ENCODE data around the gene ACSM6. TPM values are rescaled to one million over a fixed set of nuclear protein-coding genes. Genes with fewer than 3 reads are reported as not detected.
"Not testable (repeated sequence)": the region's sequence is repeated elsewhere in the genome, so short reads cannot be mapped to it uniquely, and the experiment has no call there.

The ACSM6 gene
- polyA plus RNA-seq, 4 donors, result 0.07 TPM; not detected in 3

DNA sequence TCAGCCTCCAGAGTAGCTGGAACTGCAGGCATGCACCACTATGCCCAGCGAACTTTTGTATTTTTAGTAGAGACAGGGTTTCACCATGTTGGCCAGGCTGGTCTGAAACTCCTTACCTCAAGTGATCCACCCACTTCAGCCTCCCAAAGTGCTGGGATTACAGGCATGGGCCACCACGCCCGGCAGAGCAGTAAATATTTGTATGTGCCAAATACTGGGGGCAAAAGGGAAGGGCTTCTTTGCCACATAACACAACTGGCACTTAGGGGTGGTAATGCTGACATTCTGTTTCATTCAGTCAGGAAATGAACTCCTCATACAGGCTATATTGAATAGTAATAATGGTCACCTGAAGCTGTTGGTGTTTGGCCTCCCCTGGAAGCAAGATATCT is 41.6 kb downstream of the ACSM6 start:
- Histone ChIP-seq H3K27ac (ENCODE audit: low read depth in 1 of 3, low read length in 2 of 3) (no peak overlapping the region), H3K4me3 (ENCODE audit: low read depth in 1 of 3, low read length in 3 of 3) (no peak overlapping the region), H3K36me3 (ENCODE audit: control insufficient read depth in 3 of 3, insufficient read depth in 2 of 3, low read depth in 1 of 3, low read length in 3 of 3) (peaks cover 3 to 52% (median 6%) of the 10 kb centered on the region in 3 donors), H3K27me3 (ENCODE audit: control insufficient read depth in 3 of 3, insufficient read depth in 3 of 3, low read length in 3 of 3) (no peaks in the 10 kb centered on the region), H3K9me3 (ENCODE audit: control insufficient read depth in 2 of 2, insufficient read depth in 1 of 2, low read depth in 1 of 2, low read length in 1 of 2) (no peaks in the 10 kb centered on the region), H3K4me1 (ENCODE audit: control insufficient read depth in 3 of 3, insufficient read depth in 2 of 3, low read depth in 1 of 3, low read length in 2 of 3) (no peaks in the 10 kb centered on the region)
- 60 to 82% (median 80%) methylated on average over 3 of the region's 3 CpGs for WGBS, 3 donors
- no peak for DNase-seq
- FAIRE-seq, result no peak

GRCh38 chr10:95236068-95236903 is 42.2 kb downstream of the ACSM6 start:
- Histone ChIP-seq H3K36me3 (ENCODE audit: control insufficient read depth in 3 of 3, insufficient read depth in 2 of 3, low read depth in 1 of 3, low read length in 3 of 3) (peaks cover 3 to 58% (median 7%) of the 10 kb centered on the region in 3 donors), H3K9me3 (ENCODE audit: control insufficient read depth in 2 of 2, insufficient read depth in 1 of 2, low read depth in 1 of 2, low read length in 1 of 2) (no peaks in the 10 kb centered on the region), H3K27me3 (ENCODE audit: control insufficient read depth in 3 of 3, insufficient read depth in 3 of 3, low read length in 3 of 3) (no peaks in the 10 kb centered on the region), H3K4me3 (ENCODE audit: low read depth in 1 of 3, low read length in 3 of 3) (no peak overlapping the region), H3K27ac (ENCODE audit: low read depth in 1 of 3, low read length in 2 of 3) (no peak overlapping the region), H3K4me1 (ENCODE audit: control insufficient read depth in 3 of 3, insufficient read depth in 2 of 3, low read depth in 1 of 3, low read length in 2 of 3) (no peaks in the 10 kb centered on the region)
- WGBS, 3 donors, result 55 to 64% (median 55%) methylated on average over 6 of the region's 6 CpGs
- no peak for DNase-seq
- FAIRE-seq, result no peak

DNA sequence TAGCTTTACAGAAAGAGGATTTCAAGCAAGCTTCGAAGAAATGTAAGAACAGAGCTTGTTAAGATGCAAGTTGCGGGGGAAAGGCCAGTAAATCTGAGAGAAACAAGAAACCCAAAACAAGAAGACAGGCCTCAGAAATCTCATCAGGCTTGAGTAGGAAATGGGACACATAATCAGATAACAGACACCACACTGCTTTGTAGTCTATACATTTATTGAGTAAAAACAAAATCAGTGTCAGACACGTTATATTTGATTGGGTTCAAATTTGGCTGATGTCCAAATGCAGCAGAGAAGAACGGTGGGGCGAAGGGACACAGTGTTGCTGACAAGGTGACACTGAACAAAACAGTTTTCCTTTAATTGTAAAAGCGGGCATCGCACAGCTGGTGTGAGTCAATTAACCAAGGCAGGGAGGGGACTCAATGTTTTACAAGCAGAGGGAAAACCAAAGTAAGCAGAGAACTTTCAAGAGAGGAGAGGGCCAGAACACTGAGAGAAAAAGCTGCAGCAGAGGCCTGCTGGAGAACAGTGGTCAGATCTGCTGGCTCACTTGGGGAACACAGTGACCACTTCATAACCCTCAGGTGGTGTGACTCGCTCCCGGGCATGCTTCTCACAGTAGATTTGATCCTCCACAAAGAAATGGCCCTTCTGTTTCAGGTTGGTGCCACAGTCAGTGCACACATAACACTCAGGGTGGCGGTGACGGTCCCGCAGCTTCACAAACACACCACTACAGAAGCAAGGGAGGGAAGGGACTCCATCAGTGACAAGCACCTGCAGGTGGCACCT is 43.5 kb downstream of the ACSM6 start:
- H3K36me3 ChIP-seq (ENCODE audit: control insufficient read depth in 3 of 3, insufficient read depth in 2 of 3, low read depth in 1 of 3, low read length in 3 of 3), result peaks cover 3 to 67% (median 12%) of the 10 kb centered on the region in 3 donors
- DNase-seq (no peak), FAIRE-seq (no peak)
- H3K4me3 ChIP-seq (ENCODE audit: low read depth in 1 of 3, low read length in 3 of 3), result no peak overlapping the region
- no peaks in the 10 kb centered on the region for H3K4me1 ChIP-seq (ENCODE audit: control insufficient read depth in 3 of 3, insufficient read depth in 2 of 3, low read depth in 1 of 3, low read length in 2 of 3)
- H3K27ac ChIP-seq (ENCODE audit: low read depth in 1 of 3, low read length in 2 of 3), result no peak overlapping the region
- no peaks in the 10 kb centered on the region for H3K9me3 ChIP-seq (ENCODE audit: control insufficient read depth in 2 of 2, insufficient read depth in 1 of 2, low read depth in 1 of 2, low read length in 1 of 2)
- H3K27me3 ChIP-seq (ENCODE audit: control insufficient read depth in 3 of 3, insufficient read depth in 3 of 3, low read length in 3 of 3), result no peaks in the 10 kb centered on the region
- WGBS, 3 donors, result 86 to 89% (median 86%) methylated on average over 12 of the region's 12 CpGs

DNA sequence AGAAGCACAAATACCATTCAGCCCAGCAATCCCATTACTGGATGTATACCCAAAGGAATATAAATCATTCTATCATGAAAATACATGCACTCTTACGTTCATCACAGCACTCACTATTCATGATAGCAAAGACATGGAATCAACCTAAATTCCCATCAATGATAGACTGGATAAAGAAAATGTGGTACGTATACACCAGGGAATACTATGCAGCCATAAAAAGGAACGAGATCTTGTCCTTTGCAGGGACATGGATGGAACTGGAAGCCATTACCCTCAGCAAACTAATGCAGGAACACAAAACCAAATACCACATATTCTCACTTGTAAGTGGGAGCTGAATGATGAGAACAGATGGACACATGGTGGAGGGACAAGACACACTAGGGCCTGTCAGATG is 46.1 kb downstream of the ACSM6 start:
- not testable (repeated sequence) for H3K9me3 ChIP-seq (ENCODE audit: control insufficient read depth in 2 of 2, insufficient read depth in 1 of 2, low read depth in 1 of 2, low read length in 1 of 2); H3K27ac ChIP-seq (ENCODE audit: low read depth in 1 of 3, low read length in 2 of 3); FAIRE-seq; DNase-seq; H3K27me3 ChIP-seq (ENCODE audit: control insufficient read depth in 3 of 3, insufficient read depth in 3 of 3, low read length in 3 of 3); H3K4me3 ChIP-seq (ENCODE audit: low read depth in 1 of 3, low read length in 3 of 3); H3K4me1 ChIP-seq (ENCODE audit: control insufficient read depth in 3 of 3, insufficient read depth in 2 of 3, low read depth in 1 of 3, low read length in 2 of 3)
- WGBS, 3 donors, result 83 to 96% (median 91%) methylated on average over 3 of the region's 3 CpGs
- peaks cover 3 to 64% (median 10%) of the 10 kb centered on the region in 3 donors for H3K36me3 ChIP-seq (ENCODE audit: control insufficient read depth in 3 of 3, insufficient read depth in 2 of 3, low read depth in 1 of 3, low read length in 3 of 3)

DNA sequence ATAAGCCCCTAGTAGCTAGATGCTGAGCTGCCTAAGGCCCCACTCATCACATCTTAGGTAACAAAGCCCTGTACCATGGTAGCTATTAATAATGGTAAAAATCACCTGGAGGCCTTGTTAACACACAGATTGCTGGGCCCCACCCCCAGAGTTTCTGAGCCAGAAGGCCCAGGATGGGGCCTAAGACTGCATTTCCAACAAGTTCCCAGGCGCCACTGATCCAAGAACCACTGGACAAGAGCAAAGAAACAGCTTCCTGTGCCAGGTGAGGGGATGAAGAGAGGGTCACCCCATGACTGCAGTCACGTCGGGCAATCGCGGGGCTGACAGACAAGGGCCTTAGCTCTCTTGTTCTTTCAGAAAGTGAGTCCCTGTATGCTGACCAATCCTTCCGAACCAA is 46.8 kb downstream of the ACSM6 start:
- H3K36me3 ChIP-seq (ENCODE audit: control insufficient read depth in 3 of 3, insufficient read depth in 2 of 3, low read depth in 1 of 3, low read length in 3 of 3), result peaks cover 3 to 69% (median 10%) of the 10 kb centered on the region in 3 donors

DNA sequence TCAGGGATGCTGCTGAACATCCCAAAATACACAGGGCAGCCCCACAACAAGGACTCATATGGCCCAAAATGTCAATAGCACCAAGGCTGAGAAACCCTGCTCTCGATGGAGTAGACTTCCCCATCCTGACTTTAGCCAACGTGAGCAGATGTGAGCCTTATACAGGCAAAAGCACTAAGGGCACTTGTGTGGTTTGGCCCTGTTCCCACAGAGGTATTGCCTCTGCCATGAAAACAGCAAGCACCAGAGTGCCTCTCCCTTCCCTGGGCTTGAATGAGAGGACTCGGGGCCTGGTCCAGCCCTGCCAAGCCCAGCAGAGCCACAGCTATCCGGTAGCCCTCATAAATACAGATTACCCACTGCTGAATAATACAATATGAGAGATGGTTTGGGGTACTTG is 47.5 kb downstream of the ACSM6 start:
- Histone ChIP-seq H3K27me3 (ENCODE audit: control insufficient read depth in 3 of 3, insufficient read depth in 3 of 3, low read length in 3 of 3) (no peaks in the 10 kb centered on the region), H3K27ac (ENCODE audit: low read depth in 1 of 3, low read length in 2 of 3) (no peak overlapping the region), H3K9me3 (ENCODE audit: control insufficient read depth in 2 of 2, insufficient read depth in 1 of 2, low read depth in 1 of 2, low read length in 1 of 2) (no peaks in the 10 kb centered on the region), H3K4me1 (ENCODE audit: control insufficient read depth in 3 of 3, insufficient read depth in 2 of 3, low read depth in 1 of 3, low read length in 2 of 3) (no peaks in the 10 kb centered on the region), H3K36me3 (ENCODE audit: control insufficient read depth in 3 of 3, insufficient read depth in 2 of 3, low read depth in 1 of 3, low read length in 3 of 3) (peaks cover 5 to 74% (median 10%) of the 10 kb centered on the region in 3 donors), H3K4me3 (ENCODE audit: low read depth in 1 of 3, low read length in 3 of 3) (no peak overlapping the region)
- DNase-seq (no peak), FAIRE-seq (no peak)
- WGBS, 3 donors, result 61 to 89% (median 81%) methylated on average over 4 of the region's 4 CpGs

More for the DNA sequence above, 46.8 kb downstream of the ACSM6 start:
- DNase-seq, result no peak
- no peak overlapping the region for H3K27ac ChIP-seq (ENCODE audit: low read depth in 1 of 3, low read length in 2 of 3)
- no peaks in the 10 kb centered on the region for H3K4me1 ChIP-seq (ENCODE audit: control insufficient read depth in 3 of 3, insufficient read depth in 2 of 3, low read depth in 1 of 3, low read length in 2 of 3)
- no peak overlapping the region for H3K4me3 ChIP-seq (ENCODE audit: low read depth in 1 of 3, low read length in 3 of 3)
- H3K9me3 ChIP-seq (ENCODE audit: control insufficient read depth in 2 of 2, insufficient read depth in 1 of 2, low read depth in 1 of 2, low read length in 1 of 2), result no peaks in the 10 kb centered on the region
- no peaks in the 10 kb centered on the region for H3K27me3 ChIP-seq (ENCODE audit: control insufficient read depth in 3 of 3, insufficient read depth in 3 of 3, low read length in 3 of 3)
- FAIRE-seq, result no peak
- 79 to 94% (median 92%) methylated on average over 6 of the region's 6 CpGs for WGBS, 3 donors

- FAIRE-seq (no peak), DNase-seq (peak; percentile 39 to 54)
- no peak overlapping the region for H3K4me3 ChIP-seq (ENCODE audit: low read depth in 1 of 3, low read length in 3 of 3)
- no peaks in the 10 kb centered on the region for H3K9me3 ChIP-seq (ENCODE audit: control insufficient read depth in 2 of 2, insufficient read depth in 1 of 2, low read depth in 1 of 2, low read length in 1 of 2)
- H3K27me3 ChIP-seq (ENCODE audit: control insufficient read depth in 3 of 3, insufficient read depth in 3 of 3, low read length in 3 of 3), result no peaks in the 10 kb centered on the region
- H3K4me1 ChIP-seq (ENCODE audit: control insufficient read depth in 3 of 3, insufficient read depth in 2 of 3, low read depth in 1 of 3, low read length in 2 of 3), result peaks cover 0 to 3% (median 0%) of the 10 kb centered on the region in 3 donors
- H3K36me3 ChIP-seq (ENCODE audit: control insufficient read depth in 3 of 3, insufficient read depth in 2 of 3, low read depth in 1 of 3, low read length in 3 of 3), result peaks cover 4 to 73% (median 10%) of the 10 kb centered on the region in 3 donors
- no peak overlapping the region for H3K27ac ChIP-seq (ENCODE audit: low read depth in 1 of 3, low read length in 2 of 3)
- WGBS, 3 donors, result 75 to 88% (median 78%) methylated on average over 8 of the region's 8 CpGs
These were observed 48.7 kb downstream of the ACSM6 start for GRCh38 chr10:95242581-95243317.

DNA sequence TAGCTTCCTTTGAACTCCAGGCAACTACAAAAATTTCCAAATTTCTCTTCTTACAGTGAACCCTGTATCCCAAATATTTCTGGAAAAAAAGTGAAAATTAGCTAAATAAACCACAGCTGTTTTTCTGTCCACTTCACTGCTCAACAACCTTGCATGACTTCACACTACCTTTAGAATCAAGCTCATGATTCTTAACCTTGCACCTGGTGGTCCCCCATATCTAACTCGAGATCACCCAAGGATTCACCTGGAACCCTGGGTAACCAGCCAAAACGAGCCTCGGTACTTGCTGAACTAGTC is 49.2 kb downstream of the ACSM6 start:
- no peak for DNase-seq

More for the DNA sequence above, 49.2 kb downstream of the ACSM6 start:
- no peaks in the 10 kb centered on the region for H3K9me3 ChIP-seq (ENCODE audit: control insufficient read depth in 2 of 2, insufficient read depth in 1 of 2, low read depth in 1 of 2, low read length in 1 of 2)
- no peaks in the 10 kb centered on the region for H3K27me3 ChIP-seq (ENCODE audit: control insufficient read depth in 3 of 3, insufficient read depth in 3 of 3, low read length in 3 of 3)
- no peak overlapping the region for H3K4me3 ChIP-seq (ENCODE audit: low read depth in 1 of 3, low read length in 3 of 3)
- H3K36me3 ChIP-seq (ENCODE audit: control insufficient read depth in 3 of 3, insufficient read depth in 2 of 3, low read depth in 1 of 3, low read length in 3 of 3), result peaks cover 4 to 73% (median 6%) of the 10 kb centered on the region in 3 donors
- no peak for FAIRE-seq
- no peak overlapping the region for H3K27ac ChIP-seq (ENCODE audit: low read depth in 1 of 3, low read length in 2 of 3)
- peaks cover 0 to 4% (median 0%) of the 10 kb centered on the region in 3 donors for H3K4me1 ChIP-seq (ENCODE audit: control insufficient read depth in 3 of 3, insufficient read depth in 2 of 3, low read depth in 1 of 3, low read length in 2 of 3)
- 63 to 68% (median 68%) methylated on average over 3 of the region's 3 CpGs for WGBS, 3 donors
